Measurements from ENCODE around the gene RNF223. TPM values are rescaled to one million over a fixed set of nuclear protein-coding genes. Genes with fewer than 3 reads are reported as not detected.
A peak's percentile ranks its signal among the peaks of the same experiment; 100 is the strongest.

The RNF223 gene
- total RNA-seq, 1 experiment from 2014 or later: not detected

DNA sequence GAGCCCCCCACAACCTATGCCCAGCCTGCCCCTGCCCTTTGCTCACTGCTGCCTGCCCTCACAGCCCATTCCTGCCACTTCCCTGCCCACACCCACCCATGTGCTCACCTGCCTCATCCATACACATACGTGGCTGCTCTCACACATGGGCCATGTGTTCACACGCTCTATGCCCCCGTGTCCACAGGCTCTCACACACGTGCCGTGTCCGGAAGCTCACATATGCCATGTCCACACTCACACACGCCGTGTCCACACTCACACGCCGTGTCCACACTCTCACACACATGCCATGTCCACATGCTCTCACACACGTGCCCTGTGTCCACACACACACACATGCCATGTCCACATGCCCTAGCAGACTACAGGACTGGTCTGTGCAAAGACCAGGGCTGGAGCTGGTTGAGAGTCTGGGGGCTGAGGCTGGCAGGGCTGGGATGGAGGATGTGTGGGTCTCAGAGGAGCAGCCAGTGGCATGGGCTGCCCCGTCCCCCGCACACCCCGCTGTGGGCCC, 583 bp upstream of the RNF223 start:
- H3K14ac ChIP-seq (ENCODE audit: insufficient read depth, low read length): no peak overlapping the region
- Mint-ChIP-seq H3K36me3 (ENCODE audit: insufficient read depth in 1 of 3, low read depth in 3 of 3) (no peaks in the 10 kb centered on the region), H3K4me3 (no peak overlapping the region; a peak in 1 of 5 replicates), H3K27ac (peak overlapping the region in 1 of 3 experiments; percentile 38; a peak in 1 of 7 replicates), H3K4me1 (peaks cover 0 to 10% of the 10 kb centered on the region in 2 experiments; a peak in 2 of 4 replicates), H3K9me3 (no peaks in the 10 kb centered on the region; a peak in 1 of 5 replicates), H3K27me3 (ENCODE audit: low read depth) (peaks cover 33% of the 10 kb centered on the region)
- H3T11ph ChIP-seq (ENCODE audit: low read length): no peak overlapping the region
- TF ChIP-seq, protein P1, sequence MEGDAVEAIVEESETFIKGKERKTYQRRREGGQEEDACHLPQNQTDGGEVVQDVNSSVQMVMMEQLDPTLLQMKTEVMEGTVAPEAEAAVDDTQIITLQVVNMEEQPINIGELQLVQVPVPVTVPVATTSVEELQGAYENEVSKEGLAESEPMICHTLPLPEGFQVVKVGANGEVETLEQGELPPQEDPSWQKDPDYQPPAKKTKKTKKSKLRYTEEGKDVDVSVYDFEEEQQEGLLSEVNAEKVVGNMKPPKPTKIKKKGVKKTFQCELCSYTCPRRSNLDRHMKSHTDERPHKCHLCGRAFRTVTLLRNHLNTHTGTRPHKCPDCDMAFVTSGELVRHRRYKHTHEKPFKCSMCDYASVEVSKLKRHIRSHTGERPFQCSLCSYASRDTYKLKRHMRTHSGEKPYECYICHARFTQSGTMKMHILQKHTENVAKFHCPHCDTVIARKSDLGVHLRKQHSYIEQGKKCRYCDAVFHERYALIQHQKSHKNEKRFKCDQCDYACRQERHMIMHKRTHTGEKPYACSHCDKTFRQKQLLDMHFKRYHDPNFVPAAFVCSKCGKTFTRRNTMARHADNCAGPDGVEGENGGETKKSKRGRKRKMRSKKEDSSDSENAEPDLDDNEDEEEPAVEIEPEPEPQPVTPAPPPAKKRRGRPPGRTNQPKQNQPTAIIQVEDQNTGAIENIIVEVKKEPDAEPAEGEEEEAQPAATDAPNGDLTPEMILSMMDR (conservative IDR thresholded peaks at IDR 0.05): no peak
- H2AFZ ChIP-seq (ENCODE audit: low read length): no peak overlapping the region
- H4K8ac ChIP-seq (replicated peaks; ENCODE audit: insufficient read length, low read depth, low read length): no peak overlapping the region
- H2BK5ac ChIP-seq (ENCODE audit: insufficient read length, low read length): no peak overlapping the region
- no peak overlapping the region for H2BK12ac ChIP-seq (ENCODE audit: insufficient read length, low read depth, low read length)
- H3K27me3 ChIP-seq (ENCODE audit: insufficient read depth, low read length): no peaks in the 10 kb centered on the region; the same call in 1 of the 2 replicates
- H3K27ac ChIP-seq (ENCODE audit: insufficient read length, low read depth, low read length): no peak overlapping the region
- no peaks in the 10 kb centered on the region for H3K4me1 ChIP-seq (ENCODE audit: insufficient read depth, low read length)
- H3K4me2 ChIP-seq (ENCODE audit: insufficient read depth, insufficient read length, low read length): no peak overlapping the region
- no peaks in the 10 kb centered on the region for H3K9me3 ChIP-seq (ENCODE audit: control insufficient read depth, low read depth, low read length)
- no peak overlapping the region for H3K23ac ChIP-seq (ENCODE audit: insufficient read length, low read depth, low read length)
- no peak overlapping the region for H4K91ac ChIP-seq (ENCODE audit: insufficient read length, low read depth, low read length)
- no peak overlapping the region for H2BK20ac ChIP-seq (ENCODE audit: low read depth, low read length, poor library complexity, severe bottlenecking)
- H2AK5ac ChIP-seq (ENCODE audit: insufficient read length, low read length): no peak overlapping the region
- H2BK15ac ChIP-seq (ENCODE audit: low read depth, low read length): no peak overlapping the region
- no peak overlapping the region for H3K4ac ChIP-seq (ENCODE audit: low read depth, low read length)
- no CpG with 5 or more reads among the region's 14 CpGs for WGBS (ENCODE audit: extremely low coverage, insufficient read length, low lambda C conversion rate)
- H3K56ac ChIP-seq (ENCODE audit: insufficient read length, low read depth, low read length): no peak overlapping the region
- no peak overlapping the region for H4K5ac ChIP-seq (ENCODE audit: insufficient read length, low read depth, low read length)
- no peak overlapping the region for H3K18ac ChIP-seq (ENCODE audit: insufficient read length, low read depth, low read length)
- peaks cover 4% of the 10 kb centered on the region for H3K23me2 ChIP-seq (ENCODE audit: insufficient read length, low read depth, low read length, poor library complexity, severe bottlenecking)
- H3K79me2 ChIP-seq (ENCODE audit: insufficient read depth, low read length): no peaks in the 10 kb centered on the region
- H2BK120ac ChIP-seq (ENCODE audit: low read depth, low read length, poor library complexity, severe bottlenecking): no peak overlapping the region
- no peak for DNase-seq
- no peaks in the 10 kb centered on the region for H3K79me1 ChIP-seq (ENCODE audit: insufficient read depth, low read depth, low read length, poor library complexity, severe bottlenecking)
- no peak overlapping the region for H3K9ac ChIP-seq (ENCODE audit: extremely low read depth, insufficient read length, low read length)
- H4K20me1 ChIP-seq (ENCODE audit: control insufficient read depth, insufficient read depth, insufficient read length): no peaks in the 10 kb centered on the region
